Measurements from ENCODE around the gene CHST15. TPM values are rescaled to one million over a fixed set of nuclear protein-coding genes. Genes with fewer than 3 reads are reported as not detected.

CHST15 gene
- total and polyA plus RNA-seq, 2 of the 4 experiments (the other 2 are of a cell fraction), result 0.14 to 0.18 TPM

GRCh38 chr10:124092250-124092859 lies 1.0 kb downstream of the CHST15 start:
- BruUV-seq (replicated peaks), result no TSS peak
- no peak overlapping the region for H3K9ac ChIP-seq (ENCODE audit: low read depth, low read length)
- no peaks in the 10 kb centered on the region for H3K9me1 ChIP-seq (ENCODE audit: insufficient read depth, low read length)
- no peak overlapping the region for H3K4me3 ChIP-seq (ENCODE audit: insufficient read depth, low read depth, low read length)
- intact Hi-C loops (cut with micrococcal nuclease), result no loop called here
- H2BK120ac ChIP-seq (ENCODE audit: low read depth, low read length), result no peak overlapping the region
- TF ChIP-seq USF2 (IDR thresholded peaks at IDR 0.05; ENCODE audit: low read depth, low read length), result no peak
- TF ChIP-seq RFX5 (IDR thresholded peaks at IDR 0.05; ENCODE audit: low read depth, low read length), result no peak
- no peak overlapping the region for H3K4me2 ChIP-seq (ENCODE audit: low read depth, low read length)
- WGBS, 2 experiments (ENCODE audit: extremely low coverage in 2 of 2, insufficient read length in 1 of 2), result 4% methylated on average over 5 of the region's 70 CpGs; no CpG with 5 or more reads in 1 of the 2 experiments
- CTCF ChIA-PET, result no interaction called here
- no peak overlapping the region for H3K4ac ChIP-seq (ENCODE audit: low read depth, low read length)
- no peaks in the 10 kb centered on the region for H3K79me1 ChIP-seq (ENCODE audit: low read depth in 1 of 2, low read length in 2 of 2)
- no peak overlapping the region for H2BK15ac ChIP-seq (ENCODE audit: low read depth, low read length)
- peaks cover 5% of the 10 kb centered on the region; the same call in 1 of the 2 replicates for H3K9me3 ChIP-seq (ENCODE audit: control insufficient read depth, insufficient read depth, low read length)
- H3K23ac ChIP-seq (ENCODE audit: low read depth, low read length), result no peak overlapping the region
- dilution Hi-C loops (cut with HindIII; ENCODE audit: low sequenced_read_pairs, unreplicated experiment), result no loop called here
- H3K36me3 ChIP-seq (ENCODE audit: control insufficient read depth, insufficient read depth, low read length), result no peaks in the 10 kb centered on the region
- no peak overlapping the region for H4K5ac ChIP-seq (ENCODE audit: low read depth, low read length)
- H2AFZ ChIP-seq (replicated peaks; ENCODE audit: low read length, poor library complexity), result peak overlapping the region; percentile 41
- no peak overlapping the region for H2BK20ac ChIP-seq (ENCODE audit: low read depth, low read length)
- in situ Hi-C loops (cut with MboI; ENCODE audit: low sequenced_read_pairs), result no loop called here
- H3K27me3 ChIP-seq (ENCODE audit: control insufficient read depth, insufficient read depth, low read length), result peaks cover 35% of the 10 kb centered on the region
- no peak for DNase-seq
- no peak for ATAC-seq (ENCODE audit: low read depth)
- no peak overlapping the region for H2BK5ac ChIP-seq (ENCODE audit: low read depth, low read length, poor library complexity, severe bottlenecking)
- H2AK9ac ChIP-seq (replicated peaks; ENCODE audit: low read depth, low read length, poor library complexity), result no peak overlapping the region
- no peak overlapping the region for H3K27ac ChIP-seq (ENCODE audit: insufficient read depth, low read length)
- H3K56ac ChIP-seq (ENCODE audit: extremely low read depth, insufficient read depth, low read length), result no peak overlapping the region
- no peak overlapping the region for H4K91ac ChIP-seq (ENCODE audit: insufficient read depth, low read depth, low read length)
- H3K4me1 ChIP-seq (ENCODE audit: control insufficient read depth, insufficient read depth, low read length), result no peaks in the 10 kb centered on the region; the same call in 1 of the 2 replicates
- no peak overlapping the region for H3K18ac ChIP-seq (ENCODE audit: low read depth, low read length)
- no peak overlapping the region for H3K14ac ChIP-seq (replicated peaks; ENCODE audit: low read depth, low read length)
- H2AK5ac ChIP-seq (ENCODE audit: low read depth, low read length), result no peak overlapping the region
- no peaks in the 10 kb centered on the region for H4K20me1 ChIP-seq (ENCODE audit: insufficient read depth, low read length)
- H4K8ac ChIP-seq (ENCODE audit: low read depth in 2 of 2, low read length in 2 of 2), result no peak overlapping the region
- POLR2A ChIA-PET (ENCODE audit: unreplicated experiment), result no interaction called here

Data from IMR-90 (cell line).